GM12878 (cell line): Measurements from ENCODE around the gene SH3BP1.

Experiments
- ATF2 ChIP-seq: IDR thresholded peaks from 2 replicates; pipeline ENCODE4 v1.6.1; 2012; ENCODE audit warnings: low read length, inconsistent platforms
- CTCF ChIP-seq, 3 experiments: IDR thresholded peaks in 2 of 3; conservative IDR thresholded peaks in 1 of 3; 2 replicates each; pipeline ENCODE4 v1.5.1; 2011; ENCODE audit warnings: low read depth in 3 of 3, low read length in 3 of 3, mild to moderate bottlenecking in 3 of 3, control low read depth in 2 of 3, moderate library complexity in 2 of 3, inconsistent platforms in 1 of 3, mixed read lengths in 1 of 3; ENCODE audit not compliant: control insufficient read depth in 2 of 3, insufficient read depth in 1 of 3; ENCODE audit errors: extremely low read depth in 1 of 3
- EED ChIP-seq: sonication (generic); IDR thresholded peaks from 2 replicates; pipeline ENCODE4 v1.6.1; 2016; ENCODE audit warnings: antibody characterized with exemption, low read depth
- ETV6 ChIP-seq, 2 experiments: fragments of 450-650 bp in 1 of 2; IDR thresholded peaks in 1 of 2; conservative IDR thresholded peaks in 1 of 2; 2 replicates each; pipeline ENCODE4 v1.6.1; 2014; ENCODE audit warnings: antibody characterized with exemption in 1 of 2, borderline replicate concordance in 1 of 2, low read depth in 1 of 2, mild to moderate bottlenecking in 1 of 2, moderate library complexity in 1 of 2
- GABPA ChIP-seq: IDR thresholded peaks from 2 replicates; pipeline ENCODE4 v1.6.1; 2014; ENCODE audit warnings: antibody characterized with exemption, low read depth, mild to moderate bottlenecking, inconsistent platforms
- NFYA ChIP-seq: IDR thresholded peaks from 2 replicates; pipeline ENCODE4 v1.6.1; 2011; ENCODE audit warnings: low read depth, mild to moderate bottlenecking, low read length, improper control_type of control experiment, borderline replicate concordance
- PAX8 ChIP-seq: fragments of 450-650 bp; IDR thresholded peaks from 2 replicates; pipeline ENCODE4 v1.6.1; 2017; ENCODE audit warnings: mild to moderate bottlenecking, moderate library complexity
- PBX3 ChIP-seq: IDR thresholded peaks from 2 replicates; pipeline ENCODE4 v1.6.1; 2011; ENCODE audit warnings: mild to moderate bottlenecking, low read depth, low read length, moderate library complexity; ENCODE audit not compliant: insufficient replicate concordance
- POLR2A ChIP-seq: IDR thresholded peaks from 2 replicates; pipeline ENCODE4 v1.6.1; 2011; ENCODE audit warnings: low read depth, mild to moderate bottlenecking, low read length
- POLR2AphosphoS5 ChIP-seq: IDR thresholded peaks from 2 replicates; pipeline ENCODE4 v1.6.1; 2011; ENCODE audit warnings: mild to moderate bottlenecking, low read length, inconsistent platforms

- no peak for TF ChIP-seq ATF2
- no peak for TF ChIP-seq CTCF (IDR thresholded peaks at IDR 0.05 in 2 of 3, conservative IDR thresholded peaks at IDR 0.05 in 1 of 3; ENCODE audit: control insufficient read depth in 2 of 3, extremely low read depth in 1 of 3, insufficient read depth in 1 of 3, low read depth in 3 of 3, low read length in 3 of 3)
- TF ChIP-seq NFYA, result no peak
- TF ChIP-seq ETV6 (conservative IDR thresholded peaks at IDR 0.05 in 1 of 2, IDR thresholded peaks at IDR 0.05 in 1 of 2; ENCODE audit: borderline replicate concordance in 1 of 2, low read depth in 1 of 2), result no peak
- no peak for TF ChIP-seq GABPA
- TF ChIP-seq PAX8, result no peak
- no peak; the same call in none of the 2 replicates for TF ChIP-seq POLR2A
- no peak for TF ChIP-seq EED
- TF ChIP-seq POLR2AphosphoS5, result no peak
- TF ChIP-seq PBX3, result no peak
Observed at GRCh38 chr22:37619991-37620390, 19.5 kb upstream of the SH3BP1 start.
